ENCODE data around the gene CDC23.

The CDC23 gene

GRCh38 chr5:138141734-138142133 lies 71.4 kb downstream of the CDC23 start:
- no peak for DNase-seq (ENCODE audit: low read depth)

DNA sequence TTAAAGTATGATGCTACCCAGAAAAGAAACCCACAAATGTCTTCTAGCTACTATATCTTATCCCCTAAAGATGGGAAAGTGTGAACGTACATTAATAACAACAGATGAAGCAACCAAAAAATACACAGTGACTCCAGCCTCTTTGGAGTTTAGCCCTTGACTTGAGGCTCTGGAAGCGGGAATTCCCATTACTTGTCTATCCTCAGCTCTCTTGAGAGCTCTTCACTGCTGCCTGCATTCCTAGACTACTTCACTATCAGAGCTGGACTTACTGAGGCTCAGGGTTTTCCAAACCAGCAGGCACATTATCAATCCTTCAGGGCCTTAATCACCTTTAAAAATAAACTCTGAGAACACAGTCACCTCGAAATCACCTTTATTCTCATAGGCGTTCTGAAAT lies 72.9 kb downstream of the CDC23 start:
- no peak for DNase-seq (ENCODE audit: low read depth)

- no peak for DNase-seq (ENCODE audit: low read depth)
Observed at GRCh38 chr5:138139781-138140090, 73.4 kb downstream of the CDC23 start.

GRCh38 chr5:138138949-138139780 lies 74.0 kb downstream of the CDC23 start, which contains the start of gene NME5:
Gene NME5, minus strand, starts transcription at chr5:138139428. Its CDS starts 648 bp downstream, at chr5:138138780.
- DNase-seq (ENCODE audit: low read depth) = no peak
